ENCODE results near the gene SPIN2B. TPM values are rescaled to one million over a fixed set of nuclear protein-coding genes. Genes with fewer than 3 reads are reported as not detected.

Gene SPIN2B
- total and polyA plus RNA-seq, 9 of the 15 experiments (the other 6 are each of a cell fraction or from before 2014, with no cell fraction given) = 6.2 to 23.7 (median 15.2) TPM

DNA sequence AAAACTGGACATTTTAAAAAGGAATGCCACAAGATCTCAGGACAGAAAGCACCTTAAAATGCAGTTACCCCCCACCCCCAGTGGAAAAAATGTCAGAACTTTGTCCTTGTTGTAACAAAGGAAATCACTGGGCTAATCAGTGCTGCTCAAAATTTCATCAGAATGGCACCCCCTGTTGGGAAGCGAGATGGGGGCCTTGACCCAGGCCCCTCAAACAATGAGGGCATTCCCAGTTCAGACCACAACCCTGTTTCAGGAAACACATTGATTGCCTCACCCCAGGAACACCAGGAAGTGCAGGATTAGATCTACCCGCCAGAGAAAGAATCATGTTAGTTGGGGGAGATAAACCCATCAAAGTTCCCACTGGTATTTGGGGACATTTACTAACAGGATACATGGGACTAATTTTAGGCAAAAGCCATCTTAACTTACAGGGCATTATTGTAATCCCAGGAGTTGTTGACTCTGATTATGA lies 16.4 kb downstream of the SPIN2B start:
- Histone ChIP-seq H4K20me1 (replicated peaks; ENCODE audit: control insufficient read depth, insufficient read depth, low read length) (no peaks in the 10 kb centered on the region), H3K9me3 (replicated peaks; ENCODE audit: control insufficient read depth, insufficient read depth, low read depth, low read length) (no peaks in the 10 kb centered on the region), H3K27ac (ENCODE audit: extremely low read depth, low read depth, low read length) (no peak overlapping the region), H3K4me2 (ENCODE audit: insufficient read depth, low read length) (no peak overlapping the region), H2AFZ (ENCODE audit: low read depth, low read length) (no peak overlapping the region), H3K4me1 (replicated peaks in 1 of 2; ENCODE audit: control insufficient read depth in 2 of 2, insufficient read depth in 2 of 2, low read length in 2 of 2) (no peaks in the 10 kb centered on the region), H3K36me3 (ENCODE audit: control insufficient read depth, insufficient read depth, low read length) (no peaks in the 10 kb centered on the region), H3K9me1 (ENCODE audit: control insufficient read depth, insufficient read depth, low read length) (no peaks in the 10 kb centered on the region), H3K9ac (ENCODE audit: insufficient read depth in 1 of 2, low read depth in 2 of 2, low read length in 2 of 2) (no peak overlapping the region), H3K27me3 (ENCODE audit: control insufficient read depth in 2 of 2, insufficient read depth in 2 of 2, low read length in 2 of 2) (no peaks in the 10 kb centered on the region), H3K79me2 (ENCODE audit: control insufficient read depth, insufficient read depth, low read length) (no peaks in the 10 kb centered on the region), H3K4me3 (no peak overlapping the region)
- no peak for DNase-seq (ENCODE audit: extremely low read depth in 1 of 4, low spot score in 3 of 4)
- POLR2A ChIA-PET = no interaction called here
- TF ChIP-seq MXI1 (IDR thresholded peaks at IDR 0.05; ENCODE audit: low read depth, low read length) (no peak), ZSCAN32 (CRISPR knock-in tag; IDR thresholded peaks at IDR 0.05) (no peak), SMARCE1 (IDR thresholded peaks at IDR 0.05) (no peak), CBX3 (IDR thresholded peaks at IDR 0.05; ENCODE audit: borderline replicate concordance in 1 of 2, low read length in 2 of 2) (no peak), PCBP2 (IDR thresholded peaks at IDR 0.05; ENCODE audit: low read depth, low read length, poor library complexity, severe bottlenecking) (no peak), ZNF507 (tag; conservative IDR thresholded peaks at IDR 0.05) (no peak), GABPB2 (CRISPR knock-in tag; conservative IDR thresholded peaks at IDR 0.05) (no peak), ERF (CRISPR knock-in tag; IDR thresholded peaks at IDR 0.05) (no peak), GTF3C2 (IDR thresholded peaks at IDR 0.05; ENCODE audit: borderline replicate concordance, extremely low read depth, insufficient read length) (no peak), ZNF445 (CRISPR knock-in tag; IDR thresholded peaks at IDR 0.05; ENCODE audit: low read depth) (no peak), TAL1 (IDR thresholded peaks at IDR 0.05) (no peak), ZC3H4 (CRISPR knock-in tag; IDR thresholded peaks at IDR 0.05; ENCODE audit: borderline replicate concordance) (no peak), PTTG1 (tag; IDR thresholded peaks at IDR 0.05; ENCODE audit: low read depth) (no peak), USF1 (CRISPR knock-in tag; IDR thresholded peaks at IDR 0.05) (no peak)
- TF ChIP-seq, protein P1, sequence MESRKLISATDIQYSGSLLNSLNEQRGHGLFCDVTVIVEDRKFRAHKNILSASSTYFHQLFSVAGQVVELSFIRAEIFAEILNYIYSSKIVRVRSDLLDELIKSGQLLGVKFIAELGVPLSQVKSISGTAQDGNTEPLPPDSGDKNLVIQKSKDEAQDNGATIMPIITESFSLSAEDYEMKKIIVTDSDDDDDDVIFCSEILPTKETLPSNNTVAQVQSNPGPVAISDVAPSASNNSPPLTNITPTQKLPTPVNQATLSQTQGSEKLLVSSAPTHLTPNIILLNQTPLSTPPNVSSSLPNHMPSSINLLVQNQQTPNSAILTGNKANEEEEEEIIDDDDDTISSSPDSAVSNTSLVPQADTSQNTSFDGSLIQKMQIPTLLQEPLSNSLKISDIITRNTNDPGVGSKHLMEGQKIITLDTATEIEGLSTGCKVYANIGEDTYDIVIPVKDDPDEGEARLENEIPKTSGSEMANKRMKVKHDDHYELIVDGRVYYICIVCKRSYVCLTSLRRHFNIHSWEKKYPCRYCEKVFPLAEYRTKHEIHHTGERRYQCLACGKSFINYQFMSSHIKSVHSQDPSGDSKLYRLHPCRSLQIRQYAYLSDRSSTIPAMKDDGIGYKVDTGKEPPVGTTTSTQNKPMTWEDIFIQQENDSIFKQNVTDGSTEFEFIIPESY (CRISPR knock-in tag; IDR thresholded peaks at IDR 0.05) = no peak
- WGBS (ENCODE audit: insufficient coverage, low coverage, missing lambda C conversion rate) = 25% methylated on average over 1 of the region's 2 CpGs
- intact Hi-C loops (cut with micrococcal nuclease) = loop anchor here (5.0 kb wide), 1 partner anchor 347 kb away; no protein-coding TSS in a partner anchor
- no peak for FAIRE-seq
- in situ Hi-C loops (cut with MboI) = no loop called here
- no peak for ATAC-seq
- BruUV-seq (replicated peaks) = no TSS peak
- CTCF ChIA-PET (ENCODE audit: low intra/inter-chr PET ratio) = no interaction called here

Measured in K562 (cell line).